ENCODE data around the gene TMEM52. TPM values are rescaled to one million over a fixed set of nuclear protein-coding genes. Genes with fewer than 3 reads are reported as not detected.
A peak's percentile ranks its signal among the peaks of the same experiment; 100 is the strongest.
"Not testable (repeated sequence)": the region's sequence is repeated elsewhere in the genome, so short reads cannot be mapped to it uniquely, and the experiment has no call there.

The TMEM52 gene
- total and polyA plus RNA-seq, 4 donors, result 2.6 to 13.1 (median 3.0) TPM

- TF ChIP-seq TAF1 (conservative IDR thresholded peaks at IDR 0.05), result no peak
- no peak for TF ChIP-seq CTCF (IDR thresholded peaks at IDR 0.05; ENCODE audit: low read depth, low read length, missing input control)
- Histone ChIP-seq H3K27me3 (ENCODE audit: control insufficient read depth in 4 of 4, insufficient read depth in 4 of 4, low read length in 3 of 4) (no peaks in the 10 kb centered on the region), H3K9ac (ENCODE audit: low read depth in 1 of 2, low read length in 2 of 2) (peak overlapping the region; percentile 47 to 79), H3K4me3 (ENCODE audit: low read depth in 1 of 3, low read length in 3 of 3) (peak overlapping the region; percentile 9 to 99 (median 82)), H3K9me3 (ENCODE audit: control insufficient read depth in 4 of 4, low read length in 3 of 4) (no peaks in the 10 kb centered on the region), H3K4me1 (ENCODE audit: control insufficient read depth in 4 of 4, insufficient read depth in 4 of 4, low read length in 3 of 4) (peaks cover 9 to 25% (median 23%) of the 10 kb centered on the region in 4 donors), H3K36me3 (ENCODE audit: control insufficient read depth in 4 of 4, insufficient read depth in 3 of 4, low read depth in 1 of 4, low read length in 3 of 4) (no peaks in the 10 kb centered on the region), H3K27ac (ENCODE audit: low read depth in 1 of 2, low read length in 2 of 2) (peak overlapping the region; percentile 79 to 82)
- DNase-seq (ENCODE audit: low spot score), result no peak
- WGBS, result 34% methylated on average over 9 of the region's 9 CpGs
These were observed 29.9 kb downstream of the TMEM52 start for GRCh38 chr1:1889090-1889750.

GRCh38 chr1:1883890-1884289, 35.2 kb downstream of the TMEM52 start:
- H3K9me3 ChIP-seq (ENCODE audit: control insufficient read depth in 4 of 4, low read length in 3 of 4); H3K4me3 ChIP-seq (ENCODE audit: low read depth in 1 of 3, low read length in 3 of 3); H3K27ac ChIP-seq (ENCODE audit: low read depth in 1 of 2, low read length in 2 of 2); H3K9ac ChIP-seq (ENCODE audit: low read depth in 1 of 2, low read length in 2 of 2); H3K27me3 ChIP-seq (ENCODE audit: control insufficient read depth in 4 of 4, insufficient read depth in 4 of 4, low read length in 3 of 4); H3K36me3 ChIP-seq (ENCODE audit: control insufficient read depth in 4 of 4, insufficient read depth in 3 of 4, low read depth in 1 of 4, low read length in 3 of 4); DNase-seq (ENCODE audit: low spot score): not testable (repeated sequence)
- peaks cover 5 to 29% (median 25%) of the 10 kb centered on the region in 4 donors for H3K4me1 ChIP-seq (ENCODE audit: control insufficient read depth in 4 of 4, insufficient read depth in 4 of 4, low read length in 3 of 4)
- WGBS, result 82% methylated on average over 11 of the region's 11 CpGs

- Histone ChIP-seq H3K27ac (ENCODE audit: low read depth in 1 of 2, low read length in 2 of 2) (no peak overlapping the region), H3K9ac (ENCODE audit: low read depth in 1 of 2, low read length in 2 of 2) (no peak overlapping the region), H3K4me1 (ENCODE audit: control insufficient read depth in 4 of 4, insufficient read depth in 4 of 4, low read length in 3 of 4) (peaks cover 6 to 26% (median 24%) of the 10 kb centered on the region in 4 donors), H3K27me3 (ENCODE audit: control insufficient read depth in 4 of 4, insufficient read depth in 4 of 4, low read length in 3 of 4) (no peaks in the 10 kb centered on the region), H3K4me3 (ENCODE audit: low read depth in 1 of 3, low read length in 3 of 3) (no peak overlapping the region), H3K36me3 (ENCODE audit: control insufficient read depth in 4 of 4, insufficient read depth in 3 of 4, low read depth in 1 of 4, low read length in 3 of 4) (no peaks in the 10 kb centered on the region), H3K9me3 (ENCODE audit: control insufficient read depth in 4 of 4, low read length in 3 of 4) (no peaks in the 10 kb centered on the region)
- 62% methylated on average over 4 of the region's 4 CpGs for WGBS
- no peak for DNase-seq (ENCODE audit: low spot score)
- no peak for TF ChIP-seq RXRA (IDR thresholded peaks at IDR 0.05)
- no peak for TF ChIP-seq SP1 (IDR thresholded peaks at IDR 0.05)
- TF ChIP-seq NR2F2 (IDR thresholded peaks at IDR 0.05), result no peak
- no peak for TF ChIP-seq ZBTB33 (IDR thresholded peaks at IDR 0.05)
- no peak for TF ChIP-seq JUND (IDR thresholded peaks at IDR 0.05)
- no peak for TF ChIP-seq HNF4A (conservative IDR thresholded peaks at IDR 0.05)
- TF ChIP-seq EGR1 (IDR thresholded peaks at IDR 0.05; ENCODE audit: low read depth in 2 of 2), result no peak
- TF ChIP-seq HNF4G (IDR thresholded peaks at IDR 0.05), result no peak
- TF ChIP-seq CTCF (IDR thresholded peaks at IDR 0.05; ENCODE audit: low read depth, low read length, missing input control), result no peak
- no peak for TF ChIP-seq FOXA2 (IDR thresholded peaks at IDR 0.05)
- TF ChIP-seq REST (IDR thresholded peaks at IDR 0.05), result no peak
- TF ChIP-seq FOXA1 (IDR thresholded peaks at IDR 0.05), result no peak
- TF ChIP-seq GABPA (IDR thresholded peaks at IDR 0.05 in 1 of 2, conservative IDR thresholded peaks at IDR 0.05 in 1 of 2), result no peak
- no peak for TF ChIP-seq YY1 (IDR thresholded peaks at IDR 0.05)
- no peak for TF ChIP-seq TAF1 (conservative IDR thresholded peaks at IDR 0.05)
- TF ChIP-seq ATF3 (IDR thresholded peaks at IDR 0.05), result no peak
These were observed 35.8 kb downstream of the TMEM52 start for GRCh38 chr1:1883092-1883873.
